ENCODE data around the gene TAF8. TPM values are rescaled to one million over a fixed set of nuclear protein-coding genes. Genes with fewer than 3 reads are reported as not detected.

TAF8 gene
- total RNA-seq, 1 donor from 2014 or later: 38.8 TPM

DNA sequence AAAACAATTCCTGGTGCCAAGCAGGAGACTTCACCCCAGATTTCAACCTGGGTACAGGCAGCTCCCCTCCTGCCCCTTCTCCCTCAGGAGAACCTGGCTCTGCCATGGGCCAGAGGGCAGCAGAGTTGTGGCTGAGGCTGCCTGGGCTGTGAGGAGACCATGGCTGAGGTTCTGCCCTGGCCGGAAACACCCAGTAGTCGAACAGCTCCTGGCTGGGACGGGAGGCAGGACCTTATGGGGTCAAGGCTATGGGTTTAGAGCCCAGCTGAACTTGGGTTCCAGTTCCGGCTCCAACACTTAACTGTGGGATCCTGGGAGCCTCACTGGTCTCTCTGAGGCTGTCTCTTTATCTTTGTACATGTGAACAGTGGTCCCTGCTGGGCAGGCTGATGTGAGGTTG is 83.6 kb downstream of the TAF8 start:
- no peaks in the 10 kb centered on the region for H3K36me3 Mint-ChIP-seq (ENCODE audit: low read depth)
- H3K4me3 Mint-ChIP-seq (ENCODE audit: low read depth): no peak overlapping the region
- intact Hi-C loops (cut with micrococcal nuclease): no loop called here
- no peak for DNase-seq (ENCODE audit: low spot score)
- H3K9me3 Mint-ChIP-seq: no peaks in the 10 kb centered on the region
- H3K4me1 Mint-ChIP-seq (ENCODE audit: low read depth): peaks cover 6% of the 10 kb centered on the region
- no peaks in the 10 kb centered on the region for H3K27me3 Mint-ChIP-seq (ENCODE audit: low read depth)
- no peak overlapping the region for H3K27ac Mint-ChIP-seq

DNA sequence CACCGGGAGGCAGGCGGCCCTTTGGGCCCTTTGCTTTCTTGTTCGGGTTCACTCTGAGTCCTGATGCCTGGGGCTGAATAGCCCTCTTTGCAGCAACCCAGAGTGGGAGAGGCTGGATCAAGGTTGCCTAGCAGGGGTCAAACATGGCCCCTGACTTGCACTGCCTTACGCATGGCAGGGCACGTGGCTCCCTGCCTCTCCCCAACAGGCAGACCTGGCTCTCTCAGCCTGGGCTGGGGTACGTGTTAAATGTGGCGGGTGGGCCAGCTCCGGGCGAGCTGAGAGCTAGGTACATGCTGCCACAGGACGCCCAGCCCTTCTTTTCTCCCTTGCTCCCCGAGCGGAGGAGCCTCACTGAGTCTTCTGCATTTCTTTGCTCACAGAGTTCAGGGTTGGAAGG is 84.8 kb downstream of the TAF8 start:
- intact Hi-C loops (cut with micrococcal nuclease): no loop called here
- Mint-ChIP-seq H3K9me3 (no peaks in the 10 kb centered on the region), H3K4me1 (ENCODE audit: low read depth) (peaks cover 6% of the 10 kb centered on the region), H3K27me3 (ENCODE audit: low read depth) (peaks cover 6% of the 10 kb centered on the region), H3K36me3 (ENCODE audit: low read depth) (no peaks in the 10 kb centered on the region), H3K4me3 (ENCODE audit: low read depth) (no peak overlapping the region), H3K27ac (no peak overlapping the region)
- no peak for DNase-seq (ENCODE audit: low spot score)

DNA sequence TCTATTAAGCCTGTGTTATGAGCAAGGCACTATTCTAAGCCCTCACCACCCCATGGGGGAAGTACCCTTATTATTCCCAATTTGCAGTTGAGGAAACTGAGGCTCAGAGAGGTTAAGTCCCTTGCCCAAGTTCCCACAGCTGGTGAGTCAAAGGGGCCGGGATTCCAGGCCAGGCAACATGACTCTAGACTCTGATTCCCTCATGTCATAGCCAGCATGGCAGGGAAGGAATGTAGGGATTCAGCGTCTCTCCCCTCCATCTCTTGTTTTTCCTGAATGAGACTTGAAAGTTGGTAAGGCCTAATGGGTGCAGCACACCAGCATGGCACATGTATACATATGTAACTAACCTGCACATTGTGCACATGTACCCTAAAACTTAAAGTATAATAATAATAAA is 85.4 kb downstream of the TAF8 start:
- Mint-ChIP-seq H3K4me3 (ENCODE audit: low read depth) (no peak overlapping the region), H3K9me3 (no peaks in the 10 kb centered on the region), H3K27ac (no peak overlapping the region), H3K4me1 (ENCODE audit: low read depth) (peaks cover 6% of the 10 kb centered on the region), H3K27me3 (ENCODE audit: low read depth) (peaks cover 11% of the 10 kb centered on the region), H3K36me3 (ENCODE audit: low read depth) (no peaks in the 10 kb centered on the region)
- intact Hi-C loops (cut with micrococcal nuclease): no loop called here
- DNase-seq (ENCODE audit: low spot score): no peak

DNA sequence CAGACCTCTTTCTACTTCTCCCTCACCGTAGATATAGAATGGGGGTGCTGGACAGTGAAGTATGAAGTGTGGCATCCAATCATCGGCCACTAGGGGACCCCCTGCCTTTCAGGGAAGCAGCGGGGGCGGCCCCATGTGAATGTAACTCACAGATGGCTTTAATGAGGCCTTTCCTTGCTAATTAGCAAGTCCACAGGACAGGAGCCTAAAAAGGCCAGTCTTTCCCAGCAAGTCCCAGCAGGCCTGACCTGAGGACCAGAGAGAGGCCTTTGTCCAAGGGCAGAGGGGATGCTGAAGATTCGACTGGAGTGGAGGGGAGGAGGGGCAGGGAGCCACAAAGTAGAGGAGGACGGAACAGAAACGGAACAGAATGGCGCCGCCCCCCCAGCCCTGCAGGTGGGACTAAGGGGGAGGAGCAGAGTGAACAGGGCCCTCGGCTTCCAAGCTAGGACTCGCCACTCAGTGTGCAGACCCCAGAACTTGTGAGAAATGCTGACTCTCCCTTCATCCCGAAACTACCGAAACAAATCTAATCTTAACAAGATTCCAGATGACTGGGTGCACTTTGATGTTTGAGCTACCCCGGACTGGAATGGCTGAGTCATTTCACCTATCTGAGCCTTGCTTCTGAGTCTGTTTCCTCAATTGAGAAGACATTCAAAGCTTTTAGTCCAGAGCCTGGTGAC is 86.3 kb downstream of the TAF8 start:
- DNase-seq (ENCODE audit: low spot score): no peak
- H3K4me1 Mint-ChIP-seq (ENCODE audit: low read depth): peaks cover 6% of the 10 kb centered on the region
- no peak overlapping the region for H3K4me3 Mint-ChIP-seq (ENCODE audit: low read depth)
- intact Hi-C loops (cut with micrococcal nuclease): no loop called here
- H3K27ac Mint-ChIP-seq: no peak overlapping the region
- H3K9me3 Mint-ChIP-seq: no peaks in the 10 kb centered on the region
- no peaks in the 10 kb centered on the region for H3K36me3 Mint-ChIP-seq (ENCODE audit: low read depth)
- H3K27me3 Mint-ChIP-seq (ENCODE audit: low read depth): peaks cover 20% of the 10 kb centered on the region

Other genes starting within 250 kb of the TAF8 start
- gene USP49, start 155.1 kb upstream of the TAF8 start, total RNA-seq: 6.1 and 6.4 TPM in 2 replicates
- 23.7 and 24.3 TPM in 2 replicates for gene MED20, start 129.4 kb upstream of the TAF8 start, total RNA-seq
- gene BYSL, start 129.0 kb upstream of the TAF8 start, total RNA-seq: 58.2 and 60.5 TPM in 2 replicates
- 207 and 217 TPM in 2 replicates for gene CCND3, start 108.7 kb upstream of the TAF8 start, total RNA-seq
- gene C6orf132, start 92.1 kb downstream of the TAF8 start, total RNA-seq: 0.09 and 0.23 TPM in 2 replicates
- gene GUCA1A, start 122.8 kb downstream of the TAF8 start, total RNA-seq: 0.16 and 0.18 TPM in 2 replicates
- 1.0 and 1.1 TPM in 2 replicates for gene GUCA1B, start 144.4 kb downstream of the TAF8 start, total RNA-seq
- 39.6 and 40.4 TPM in 2 replicates for gene MRPS10, start 167.3 kb downstream of the TAF8 start, total RNA-seq

All from activated T-helper 2 cell treated with anti-CD3 and anti-CD28 coated beads, Interferon-gamma antibody, Interleukin-2, Interleukin-4, amounts not matched to agents 10 μg/mL and 5 μg/mL and 100 μg/mL, durations not matched to agents 14 hours and 24 hours and 36 hours (primary cell).